GM19193 (cell line): Measurements from ENCODE around the gene C6orf136.

Experiments used
- POLR2A ChIP-seq: IDR thresholded peaks from 4 replicates; pipeline ENCODE4 v1.6.1; 2011; ENCODE audit not compliant: insufficient read depth, insufficient read length; ENCODE audit errors: extremely low read depth

C6orf136 gene

GRCh38 chr6:30686908-30687658 lies 40.1 kb downstream of the C6orf136 start:
- TF ChIP-seq POLR2A: peak; percentile 58

GRCh38 chr6:30687659-30688431 lies 40.9 kb downstream of the C6orf136 start:
- TF ChIP-seq POLR2A: no peak

- TF ChIP-seq POLR2A: no peak
These were observed 41.6 kb downstream of the C6orf136 start for GRCh38 chr6:30688569-30688968.

- TF ChIP-seq POLR2A: no peak
These were observed 42.3 kb downstream of the C6orf136 start for GRCh38 chr6:30689022-30689865.

GRCh38 chr6:30689985-30690384 lies 43.1 kb downstream of the C6orf136 start:
- TF ChIP-seq POLR2A: peak; percentile 19

GRCh38 chr6:30690403-30691207 lies 43.7 kb downstream of the C6orf136 start, which contains the start of gene NRM:
Gene NRM (minus strand): TSS chr6:30690984. CDS start chr6:30690974, 10 bp downstream.
- peak; percentile 64 for TF ChIP-seq POLR2A

- no peak for TF ChIP-seq POLR2A
These were observed 44.4 kb downstream of the C6orf136 start for GRCh38 chr6:30691208-30691847.

- TF ChIP-seq POLR2A: no peak
These were observed 49.5 kb downstream of the C6orf136 start for GRCh38 chr6:30696432-30696831.

- TF ChIP-seq POLR2A: no peak
These were observed 53.4 kb downstream of the C6orf136 start for GRCh38 chr6:30700340-30700739.
